AG04450 (cell line): ENCODE results near the gene CAPN8. TPM values are rescaled to one million over a fixed set of nuclear protein-coding genes. Genes with fewer than 3 reads are reported as not detected.

Experiments
- CTCF ChIA-PET: fragments of 300-600, 350-600 bp; formaldehyde crosslinking; extraction: SDS; loops from one replicate; lab custom pipeline; 2022; ENCODE audit warnings: antibody characterized with exemption, inconsistent platforms; lab: Charles Lee
- POLR2A ChIA-PET: fragments of 350-600 bp; formaldehyde crosslinking; extraction: SDS; loops from one replicate; lab custom pipeline; 2021; ENCODE audit warnings: antibody characterized with exemption, inconsistent platforms; lab: Yijun Ruan, JAX
- DNase-seq: peaks from one replicate; pipeline ENCODE4 v3.0.0-alpha.2; 2011; ENCODE audit warnings: low read depth, low spot score
- H3K27ac ChIP-seq: one replicate; pipeline ENCODE4 v1.5.1; 2012; ENCODE audit warnings: low read depth, low read length, control low read depth
- H3K27me3 ChIP-seq: one replicate; pipeline ENCODE4 v1.6.0; 2012; ENCODE audit warnings: low read length; ENCODE audit not compliant: control insufficient read depth, insufficient read depth
- H3K4me3 ChIP-seq: 2 replicates; pipeline ENCODE4 v1.5.1; 2011; ENCODE audit warnings: mild to moderate bottlenecking, low read depth, low read length, control low read depth
- H3K9me3 ChIP-seq: 2 replicates; pipeline ENCODE4 v1.5.1; 2012; ENCODE audit warnings: low read length; ENCODE audit not compliant: control insufficient read depth, insufficient read depth
- polyA plus RNA-seq: library from polyadenylated mRNA; depleted of rRNA; stranded (reverse); fragments of >200 nt; gene quantifications from 2 replicates; pipeline ENCODE4 v1.2.3, GENCODE V29; 2011
- TF ChIP-seq, protein P1 (sequence below): IDR thresholded peaks from 2 replicates; pipeline ENCODE4 v1.5.1; 2011; ENCODE audit warnings: low read depth, low read length, control low read depth, inconsistent platforms

Gene CAPN8
- polyA plus RNA-seq, 1 experiment = not detected

DNA sequence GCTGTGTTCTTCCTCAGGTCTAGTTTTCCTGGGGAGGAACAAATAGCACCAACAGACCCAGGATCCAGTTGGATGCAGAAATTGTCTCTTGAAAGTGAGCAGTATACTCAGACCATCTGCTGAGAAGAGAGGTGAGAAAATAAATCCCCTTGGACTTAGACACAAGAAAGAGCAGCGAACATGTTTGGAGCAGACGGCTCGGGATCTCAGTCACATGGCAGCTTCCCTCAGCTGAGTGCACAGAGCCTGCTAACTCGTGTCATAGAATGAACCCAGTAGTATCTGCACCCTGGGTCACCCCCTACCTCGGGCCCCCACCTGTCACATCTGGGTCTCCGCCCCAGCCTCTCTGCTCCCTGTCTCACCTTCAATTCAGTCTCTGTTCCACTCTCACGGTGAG, 156.7 kb downstream of the CAPN8 start:
- TF ChIP-seq, protein P1, sequence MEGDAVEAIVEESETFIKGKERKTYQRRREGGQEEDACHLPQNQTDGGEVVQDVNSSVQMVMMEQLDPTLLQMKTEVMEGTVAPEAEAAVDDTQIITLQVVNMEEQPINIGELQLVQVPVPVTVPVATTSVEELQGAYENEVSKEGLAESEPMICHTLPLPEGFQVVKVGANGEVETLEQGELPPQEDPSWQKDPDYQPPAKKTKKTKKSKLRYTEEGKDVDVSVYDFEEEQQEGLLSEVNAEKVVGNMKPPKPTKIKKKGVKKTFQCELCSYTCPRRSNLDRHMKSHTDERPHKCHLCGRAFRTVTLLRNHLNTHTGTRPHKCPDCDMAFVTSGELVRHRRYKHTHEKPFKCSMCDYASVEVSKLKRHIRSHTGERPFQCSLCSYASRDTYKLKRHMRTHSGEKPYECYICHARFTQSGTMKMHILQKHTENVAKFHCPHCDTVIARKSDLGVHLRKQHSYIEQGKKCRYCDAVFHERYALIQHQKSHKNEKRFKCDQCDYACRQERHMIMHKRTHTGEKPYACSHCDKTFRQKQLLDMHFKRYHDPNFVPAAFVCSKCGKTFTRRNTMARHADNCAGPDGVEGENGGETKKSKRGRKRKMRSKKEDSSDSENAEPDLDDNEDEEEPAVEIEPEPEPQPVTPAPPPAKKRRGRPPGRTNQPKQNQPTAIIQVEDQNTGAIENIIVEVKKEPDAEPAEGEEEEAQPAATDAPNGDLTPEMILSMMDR = no peak
- ChIA-PET CTCF (no interaction called here), POLR2A (no interaction called here)
- Histone ChIP-seq H3K27ac (no peak overlapping the region), H3K27me3 (peaks cover 6% of the 10 kb centered on the region), H3K4me3 (no peak overlapping the region), H3K9me3 (no peaks in the 10 kb centered on the region)
- no peak for DNase-seq

DNA sequence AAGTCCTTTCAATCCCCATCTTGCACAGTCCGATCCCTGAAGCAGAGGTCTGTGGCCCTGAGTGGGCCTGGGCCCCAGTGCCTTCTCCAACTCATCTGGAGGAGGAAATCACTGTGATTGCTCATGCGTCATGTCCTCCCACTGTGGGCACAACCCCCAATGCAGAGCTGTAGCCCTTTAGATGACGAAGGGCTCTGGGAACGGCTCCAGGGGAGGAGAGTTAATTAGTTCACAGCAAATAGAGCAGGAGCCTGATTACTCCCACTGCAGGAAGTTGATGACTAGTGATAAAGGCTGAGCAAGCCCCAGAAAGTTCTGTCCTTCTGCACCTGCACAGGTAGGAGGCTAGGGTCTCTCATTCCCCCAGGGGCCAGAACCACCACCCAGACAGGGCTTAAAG, 160.8 kb downstream of the CAPN8 start:
- POLR2A ChIA-PET = no interaction called here
- TF ChIP-seq, protein P1 = no peak
- DNase-seq = peak; percentile 29

DNA sequence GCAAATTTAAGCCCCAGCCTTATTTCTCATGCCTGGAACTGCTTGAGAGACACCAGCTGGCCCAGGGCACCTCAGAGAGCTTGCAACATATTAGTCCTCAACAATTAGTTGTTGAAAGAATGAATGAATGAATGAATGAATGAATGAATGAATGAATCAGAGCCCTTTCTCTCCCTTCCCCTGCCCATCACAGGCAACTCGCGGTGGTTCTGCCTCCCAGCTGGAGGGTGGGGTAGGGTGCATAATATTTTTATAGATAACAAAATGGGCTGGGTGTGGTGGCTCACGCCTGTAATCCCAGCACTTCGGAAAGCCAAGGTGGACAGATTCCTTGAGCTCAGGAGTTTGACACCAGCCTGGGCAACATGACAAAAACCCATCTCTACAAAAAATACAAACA, 162.2 kb downstream of the CAPN8 start:
- no peak for DNase-seq
- H3K9me3 ChIP-seq = no peaks in the 10 kb centered on the region; the same call in 1 of the 2 replicates
- no peak overlapping the region for H3K4me3 ChIP-seq
- no peak overlapping the region for H3K27ac ChIP-seq
- CTCF ChIA-PET = no interaction called here
- H3K27me3 ChIP-seq = no peaks in the 10 kb centered on the region
- TF ChIP-seq, protein P1 = no peak
- POLR2A ChIA-PET = no interaction called here

More for the DNA sequence above, 160.8 kb downstream of the CAPN8 start:
- Histone ChIP-seq H3K9me3 (no peaks in the 10 kb centered on the region), H3K4me3 (no peak overlapping the region), H3K27me3 (no peaks in the 10 kb centered on the region), H3K27ac (no peak overlapping the region)
- CTCF ChIA-PET = no interaction called here

DNA sequence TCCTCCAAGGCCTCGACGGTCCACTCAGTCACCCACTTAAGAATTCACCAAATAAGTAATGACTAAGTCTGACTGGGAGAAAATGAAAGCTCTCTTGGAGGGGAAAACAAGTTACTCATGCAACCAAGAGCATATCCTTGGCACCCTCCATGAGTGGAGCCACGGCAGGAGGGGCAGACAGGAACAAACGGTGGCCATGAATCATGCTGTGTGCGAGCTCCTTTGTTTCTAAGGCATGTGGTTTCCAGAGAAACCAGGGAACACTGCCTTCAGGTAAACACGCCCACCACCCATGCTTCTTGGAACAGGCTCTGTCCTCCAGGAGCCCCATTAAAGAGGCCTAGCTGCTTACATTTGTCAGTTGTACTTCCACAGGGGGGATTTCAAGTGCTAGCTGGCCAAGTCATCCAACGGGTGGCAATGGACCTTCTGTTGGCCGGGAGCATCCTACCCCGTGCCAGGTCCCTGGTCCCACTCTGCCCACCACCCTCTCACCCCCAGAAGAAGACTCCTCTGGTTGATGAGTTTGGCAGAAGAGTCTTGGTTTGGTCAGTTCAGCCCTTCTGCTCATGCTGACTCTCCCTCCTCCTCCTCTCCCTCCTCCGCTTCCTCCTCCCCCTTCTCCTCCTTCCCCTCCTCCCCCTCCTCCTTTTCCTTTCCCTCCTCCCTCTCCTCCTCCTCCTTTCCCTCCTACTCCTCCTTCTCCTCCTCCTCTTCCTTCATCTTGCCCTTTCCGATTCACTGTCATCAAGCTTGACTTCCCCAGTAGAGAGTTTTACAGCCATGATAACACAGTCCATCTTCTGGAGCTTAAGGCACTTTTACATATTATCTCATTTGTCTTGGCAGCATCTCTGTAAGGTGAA, 164.7 kb downstream of the CAPN8 start:
- CTCF ChIA-PET = interaction anchor here (0.6 kb wide), 1 partner anchor 179 kb away, joined by 3 read pairs; no protein-coding TSS in a partner anchor
- Histone ChIP-seq H3K27ac (peak overlapping the region; percentile 65), H3K4me3 (no peak overlapping the region), H3K27me3 (no peaks in the 10 kb centered on the region), H3K9me3 (no peaks in the 10 kb centered on the region; the same call in 1 of the 2 replicates)
- peak; percentile 47 for DNase-seq
- POLR2A ChIA-PET = no interaction called here
- TF ChIP-seq, protein P1 = no peak

DNA sequence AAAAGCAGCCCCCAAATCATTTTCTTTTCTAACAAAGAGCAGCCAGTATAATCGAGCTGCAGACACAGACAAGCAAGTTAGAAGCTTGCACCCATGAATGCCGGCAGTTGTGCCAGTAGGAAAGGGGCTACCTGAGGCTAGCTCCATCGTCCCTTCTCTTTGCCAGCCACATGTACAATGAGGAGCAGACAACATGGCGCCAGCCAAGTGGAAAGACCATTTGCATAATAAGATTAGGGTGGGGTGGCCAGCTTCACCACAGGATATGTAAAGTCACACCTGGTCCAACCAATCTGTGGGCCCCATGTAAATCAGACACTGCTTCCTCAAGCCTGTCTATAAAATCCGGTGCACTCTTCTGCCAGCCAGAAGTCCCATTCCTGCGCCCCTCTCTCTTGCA, 168.6 kb downstream of the CAPN8 start:
- no peak for DNase-seq
- ChIA-PET CTCF (no interaction called here), POLR2A (no interaction called here)
- Histone ChIP-seq H3K27ac (no peak overlapping the region), H3K4me3 (no peak overlapping the region), H3K9me3 (no peaks in the 10 kb centered on the region; the same call in 1 of the 2 replicates), H3K27me3 (no peaks in the 10 kb centered on the region)
- TF ChIP-seq, protein P1 = no peak
